Esophagus squamous epithelium (tissue), 5 donors: ENCODE measurements around the gene CUBN. TPM values are rescaled to one million over a fixed set of nuclear protein-coding genes. Genes with fewer than 3 reads are reported as not detected.

ENCODE experiments used
- DNase-seq: peaks from one replicate; lab custom pipeline; 2025; lab: John Stamatoyannopoulos, UW
- H3K27ac ChIP-seq, 4 donors: fragments of 200-600 bp; sonication (generic); one replicate each; pipeline ENCODE4 v1.5.1; 2016 to 2019; ENCODE audit warnings: mild to moderate bottlenecking in 1 of 4
- H3K27me3 ChIP-seq, 4 donors: fragments of 200-600 bp; sonication (generic); 1 replicate in 3 of 4; 2 replicates in 1 of 4; pipeline versions ENCODE4 v1.5.1 to v1.6.0; 2017 to 2021; ENCODE audit warnings: antibody characterized with exemption in 1 of 4
- H3K36me3 ChIP-seq, 3 donors: fragments of 200-600 bp; sonication (generic); one replicate each; pipeline ENCODE4 v1.5.1; 2016 to 2019
- H3K4me1 ChIP-seq, 3 donors: fragments of 200-600 bp; sonication (generic); one replicate each; pipeline ENCODE4 v1.5.1; 2017 to 2019
- H3K4me3 ChIP-seq, 4 donors: fragments of 200-600 bp; sonication (generic); 1 replicate in 3 of 4; 2 replicates in 1 of 4; pipeline ENCODE4 v1.5.1; 2016 to 2019; ENCODE audit warnings: mild to moderate bottlenecking in 2 of 4, moderate library complexity in 1 of 4
- H3K9me3 ChIP-seq, 3 donors: fragments of 200-600 bp; sonication (generic); one replicate each; pipeline ENCODE4 v1.5.1; 2016 to 2019
- CTCF ChIP-seq, 6 experiments: fragments of 450-650 bp in 4 of 6; fragments of 200-600 bp in 2 of 6; sonication (generic) in 2 of 6; IDR thresholded peaks; one replicate each; pipeline ENCODE4 v1.5.1; 2016 to 2019; ENCODE audit warnings: antibody characterized with exemption in 6 of 6, mild to moderate bottlenecking in 4 of 6, moderate library complexity in 4 of 6
- POLR2A ChIP-seq, 4 donors: fragments of 450-650 bp; IDR thresholded peaks; one replicate each; pipeline ENCODE4 v1.6.1; 2017; ENCODE audit warnings: antibody characterized with exemption in 4 of 4, mild to moderate bottlenecking in 4 of 4, moderate library complexity in 3 of 4
- WGBS, 2 donors: methylation state at CpG; one replicate each; pipeline ENCODE4 v1.1.5; 2018; 5-methylcytosine and 5-hydroxymethylcytosine counted together
- intact Hi-C: fragments of 100-400 bp; cut with DNase I; formaldehyde crosslinking; loops from one replicate; pipeline ENCODE4 v1.15.0; 2022
- total RNA-seq, 4 donors: library from RNA; depleted of rRNA; stranded (reverse); fragments of >200 nt; gene quantifications; one replicate each; pipeline ENCODE4 v1.1.0, GENCODE V29; 2016
- donor health status: DM: yes; HTN: yes; CAD: no.

Gene CUBN
- total RNA-seq, 4 donors from 2014 or later = 0.15 to 0.83 (median 0.51) TPM

GRCh38 chr10:16966991-16967865, 162.4 kb downstream of the CUBN start:
- peak overlapping the region in 1 of 4 donors; percentile 34 for H3K4me3 ChIP-seq
- H3K27ac ChIP-seq = peak overlapping the region in 3 of 4 donors; percentile 15 to 63 (median 58)
- no peaks in the 10 kb centered on the region for H3K27me3 ChIP-seq
- H3K4me1 ChIP-seq = peaks cover 0 to 34% (median 13%) of the 10 kb centered on the region in 3 donors
- H3K9me3 ChIP-seq = no peaks in the 10 kb centered on the region
- WGBS, 2 donors = 41 to 50% methylated on average over 11 of the region's 11 CpGs
- TF ChIP-seq POLR2A (IDR thresholded peaks at IDR 0.05) = no peak
- intact Hi-C loops = no loop called here
- DNase-seq = no peak
- H3K36me3 ChIP-seq = no peaks in the 10 kb centered on the region

GRCh38 chr10:16965740-16966447, 163.7 kb downstream of the CUBN start:
- Histone ChIP-seq H3K27ac (peak overlapping the region in 1 of 4 donors; percentile 63), H3K36me3 (no peaks in the 10 kb centered on the region), H3K27me3 (no peaks in the 10 kb centered on the region), H3K9me3 (no peaks in the 10 kb centered on the region), H3K4me1 (peaks cover 0 to 34% (median 13%) of the 10 kb centered on the region in 3 donors), H3K4me3 (no peak overlapping the region)
- DNase-seq = no peak
- TF ChIP-seq CTCF (IDR thresholded peaks at IDR 0.05) (no peak), POLR2A (IDR thresholded peaks at IDR 0.05) (no peak)
- 46 to 50% methylated on average over 8 of the region's 8 CpGs for WGBS, 2 donors
- intact Hi-C loops = no loop called here

DNA sequence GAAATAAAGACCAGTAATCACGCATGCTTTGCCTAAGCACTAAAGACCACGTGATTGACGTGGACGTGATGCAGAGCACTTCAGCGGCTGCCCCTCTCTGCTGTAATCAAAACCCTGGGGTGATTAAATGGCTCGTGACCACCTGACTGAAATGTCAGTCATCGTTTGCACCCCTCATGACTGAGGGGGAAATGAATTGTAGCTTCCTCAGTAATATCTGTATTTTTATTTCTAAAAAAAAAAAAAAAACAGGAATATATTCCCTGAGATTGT, 164.3 kb downstream of the CUBN start:
- DNase-seq = no peak
- Histone ChIP-seq H3K36me3 (no peaks in the 10 kb centered on the region), H3K9me3 (no peaks in the 10 kb centered on the region), H3K27ac (no peak overlapping the region), H3K4me3 (no peak overlapping the region), H3K4me1 (peaks cover 0 to 34% (median 13%) of the 10 kb centered on the region in 3 donors), H3K27me3 (no peaks in the 10 kb centered on the region)
- TF ChIP-seq CTCF (IDR thresholded peaks at IDR 0.05) (no peak), POLR2A (IDR thresholded peaks at IDR 0.05) (no peak)
- intact Hi-C loops = no loop called here
- 79 to 83% methylated on average over 7 of the region's 7 CpGs for WGBS, 2 donors

DNA sequence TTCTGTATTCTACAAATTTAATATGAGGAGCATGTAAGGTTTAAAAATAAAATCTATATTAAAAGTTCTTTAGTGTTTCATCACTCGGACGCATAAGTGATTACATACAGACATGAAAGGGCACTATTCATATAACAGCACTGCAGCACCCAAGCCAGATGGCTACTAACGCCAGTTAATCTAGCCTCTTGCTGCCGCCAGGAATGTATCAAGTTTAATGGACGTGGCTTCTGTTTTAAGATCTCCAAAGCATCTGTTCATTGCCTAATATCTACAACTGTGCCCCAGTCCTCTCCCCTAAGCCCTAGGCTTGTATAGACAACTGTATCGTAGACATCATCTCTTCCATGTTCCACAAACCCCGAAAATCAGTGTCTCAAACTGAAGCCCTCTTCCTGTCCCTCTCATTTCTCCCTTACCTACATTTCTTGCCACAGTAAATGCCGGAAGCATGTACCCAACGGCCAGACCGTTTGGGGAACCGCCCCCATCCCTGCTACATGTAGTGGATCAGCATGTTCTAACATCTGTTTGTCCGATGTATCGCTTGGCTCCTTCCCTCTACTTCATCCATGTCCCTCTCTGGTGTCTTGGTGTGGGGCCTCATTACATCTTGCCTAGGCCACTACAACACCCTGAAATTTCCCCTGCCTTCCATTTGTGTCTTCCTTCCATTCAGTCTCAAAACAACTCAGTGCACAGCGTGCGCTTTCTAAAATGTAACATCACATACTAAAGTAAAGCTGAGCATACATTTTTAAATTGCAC, 164.9 kb downstream of the CUBN start:
- WGBS, 2 donors = 77 to 80% methylated on average over 15 of the region's 15 CpGs
- TF ChIP-seq CTCF (IDR thresholded peaks at IDR 0.05) = no peak
- TF ChIP-seq POLR2A (IDR thresholded peaks at IDR 0.05) = no peak

GRCh38 chr10:16960551-16960950, 169.1 kb downstream of the CUBN start:
- Histone ChIP-seq H3K9me3 (no peaks in the 10 kb centered on the region), H3K36me3 (no peaks in the 10 kb centered on the region), H3K4me1 (no peaks in the 10 kb centered on the region), H3K27me3 (no peaks in the 10 kb centered on the region), H3K27ac (no peak overlapping the region), H3K4me3 (no peak overlapping the region)
- no peak for DNase-seq
- TF ChIP-seq CTCF (IDR thresholded peaks at IDR 0.05) = no peak
- TF ChIP-seq POLR2A (IDR thresholded peaks at IDR 0.05) = no peak
- 82 to 85% methylated on average over 4 of the region's 4 CpGs for WGBS, 2 donors
- intact Hi-C loops = no loop called here

More for the DNA sequence above, 164.9 kb downstream of the CUBN start:
- Histone ChIP-seq H3K4me3 (no peak overlapping the region), H3K27me3 (no peaks in the 10 kb centered on the region), H3K27ac (no peak overlapping the region), H3K9me3 (no peaks in the 10 kb centered on the region), H3K4me1 (peaks cover 0 to 34% (median 13%) of the 10 kb centered on the region in 3 donors), H3K36me3 (no peaks in the 10 kb centered on the region)
- intact Hi-C loops = no loop called here
- no peak for DNase-seq
